Esophagus squamous epithelium (tissue), 5 donors: ENCODE measurements around the gene MYL10. TPM values are rescaled to one million over a fixed set of nuclear protein-coding genes. Genes with fewer than 3 reads are reported as not detected.

Experiments
- DNase-seq: peaks from one replicate; lab custom pipeline; 2025; lab: John Stamatoyannopoulos, UW
- H3K27ac ChIP-seq, 4 donors: fragments of 200-600 bp; sonication (generic); one replicate each; pipeline ENCODE4 v1.5.1; 2016 to 2019; ENCODE audit warnings: mild to moderate bottlenecking in 1 of 4
- H3K27me3 ChIP-seq, 4 donors: fragments of 200-600 bp; sonication (generic); 1 replicate in 3 of 4; 2 replicates in 1 of 4; pipeline versions ENCODE4 v1.5.1 to v1.6.0; 2017 to 2021; ENCODE audit warnings: antibody characterized with exemption in 1 of 4
- H3K36me3 ChIP-seq, 3 donors: fragments of 200-600 bp; sonication (generic); one replicate each; pipeline ENCODE4 v1.5.1; 2016 to 2019
- H3K4me1 ChIP-seq, 3 donors: fragments of 200-600 bp; sonication (generic); one replicate each; pipeline ENCODE4 v1.5.1; 2017 to 2019
- H3K4me3 ChIP-seq, 4 donors: fragments of 200-600 bp; sonication (generic); 1 replicate in 3 of 4; 2 replicates in 1 of 4; pipeline ENCODE4 v1.5.1; 2016 to 2019; ENCODE audit warnings: mild to moderate bottlenecking in 2 of 4, moderate library complexity in 1 of 4
- H3K9me3 ChIP-seq, 3 donors: fragments of 200-600 bp; sonication (generic); one replicate each; pipeline ENCODE4 v1.5.1; 2016 to 2019
- POLR2A ChIP-seq, 4 donors: fragments of 450-650 bp; IDR thresholded peaks; one replicate each; pipeline ENCODE4 v1.6.1; 2017; ENCODE audit warnings: antibody characterized with exemption in 4 of 4, mild to moderate bottlenecking in 4 of 4, moderate library complexity in 3 of 4
- WGBS, 2 donors: methylation state at CpG; one replicate each; pipeline ENCODE4 v1.1.5; 2018; 5-methylcytosine and 5-hydroxymethylcytosine counted together
- intact Hi-C: fragments of 100-400 bp; cut with DNase I; formaldehyde crosslinking; loops from one replicate; pipeline ENCODE4 v1.15.0; 2022
- total RNA-seq, 4 donors: library from RNA; depleted of rRNA; stranded (reverse); fragments of >200 nt; gene quantifications; one replicate each; pipeline ENCODE4 v1.1.0, GENCODE V29; 2016
- TF ChIP-seq, protein P1 (sequence below), 6 experiments: fragments of 450-650 bp in 4 of 6; fragments of 200-600 bp in 2 of 6; sonication (generic) in 2 of 6; IDR thresholded peaks; one replicate each; pipeline ENCODE4 v1.5.1; 2016 to 2019; ENCODE audit warnings: antibody characterized with exemption in 6 of 6, mild to moderate bottlenecking in 4 of 6, moderate library complexity in 4 of 6
- donor health status: DM: yes; HTN: yes; CAD: no.

The MYL10 gene
- total RNA-seq, 4 donors from 2014 or later, result not detected

DNA sequence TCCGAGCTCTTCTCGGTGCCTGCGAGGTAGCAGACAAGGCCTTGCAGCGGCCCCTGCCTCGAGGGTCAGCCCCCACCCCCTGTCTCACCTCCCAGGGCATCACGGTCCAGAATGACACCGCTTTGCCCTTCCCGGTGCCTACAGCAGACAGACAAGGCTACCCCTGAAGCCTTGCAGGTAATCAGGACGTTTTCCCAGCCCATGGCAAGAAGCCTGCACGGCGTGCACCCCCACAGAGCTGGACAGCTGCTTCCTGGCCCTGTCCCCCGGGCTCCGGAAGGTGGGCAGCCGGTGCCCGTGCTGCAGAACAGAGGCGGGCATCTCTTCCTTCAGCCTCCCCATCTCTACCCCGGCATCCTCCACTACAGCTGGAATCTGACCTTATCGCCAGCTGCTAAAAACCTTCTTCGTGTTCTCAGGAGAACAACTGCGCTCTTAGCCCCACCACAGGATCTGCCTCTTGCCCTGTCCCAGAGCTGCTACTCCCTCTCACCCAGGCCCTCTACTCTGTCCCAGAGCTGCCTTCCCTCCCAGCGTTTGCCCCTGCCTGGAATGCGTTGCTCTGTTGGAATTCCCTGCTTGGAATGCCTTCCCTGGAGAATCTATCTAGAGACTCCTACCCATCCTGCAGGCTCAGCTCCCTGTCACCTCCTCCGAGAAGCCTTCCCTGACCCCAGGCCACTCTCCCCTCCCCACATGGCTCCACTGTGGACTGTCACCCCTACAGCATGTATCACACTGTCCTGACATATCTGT lies 4.7 kb downstream of the MYL10 start:
- intact Hi-C loops, result no loop called here
- TF ChIP-seq, protein P1, sequence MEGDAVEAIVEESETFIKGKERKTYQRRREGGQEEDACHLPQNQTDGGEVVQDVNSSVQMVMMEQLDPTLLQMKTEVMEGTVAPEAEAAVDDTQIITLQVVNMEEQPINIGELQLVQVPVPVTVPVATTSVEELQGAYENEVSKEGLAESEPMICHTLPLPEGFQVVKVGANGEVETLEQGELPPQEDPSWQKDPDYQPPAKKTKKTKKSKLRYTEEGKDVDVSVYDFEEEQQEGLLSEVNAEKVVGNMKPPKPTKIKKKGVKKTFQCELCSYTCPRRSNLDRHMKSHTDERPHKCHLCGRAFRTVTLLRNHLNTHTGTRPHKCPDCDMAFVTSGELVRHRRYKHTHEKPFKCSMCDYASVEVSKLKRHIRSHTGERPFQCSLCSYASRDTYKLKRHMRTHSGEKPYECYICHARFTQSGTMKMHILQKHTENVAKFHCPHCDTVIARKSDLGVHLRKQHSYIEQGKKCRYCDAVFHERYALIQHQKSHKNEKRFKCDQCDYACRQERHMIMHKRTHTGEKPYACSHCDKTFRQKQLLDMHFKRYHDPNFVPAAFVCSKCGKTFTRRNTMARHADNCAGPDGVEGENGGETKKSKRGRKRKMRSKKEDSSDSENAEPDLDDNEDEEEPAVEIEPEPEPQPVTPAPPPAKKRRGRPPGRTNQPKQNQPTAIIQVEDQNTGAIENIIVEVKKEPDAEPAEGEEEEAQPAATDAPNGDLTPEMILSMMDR (IDR thresholded peaks at IDR 0.05), result no peak
- TF ChIP-seq POLR2A (IDR thresholded peaks at IDR 0.05), result no peak
- peaks cover 0 to 73% (median 0%) of the 10 kb centered on the region in 4 donors for H3K27me3 ChIP-seq
- peaks cover 0 to 14% (median 0%) of the 10 kb centered on the region in 3 donors for H3K4me1 ChIP-seq
- DNase-seq, result no peak
- H3K9me3 ChIP-seq, result no peaks in the 10 kb centered on the region
- H3K4me3 ChIP-seq, result no peak overlapping the region
- WGBS, 2 donors, result 69 to 71% methylated on average over 15 to 17 of the region's 23 CpGs
- H3K27ac ChIP-seq, result no peak overlapping the region
- no peaks in the 10 kb centered on the region for H3K36me3 ChIP-seq

DNA sequence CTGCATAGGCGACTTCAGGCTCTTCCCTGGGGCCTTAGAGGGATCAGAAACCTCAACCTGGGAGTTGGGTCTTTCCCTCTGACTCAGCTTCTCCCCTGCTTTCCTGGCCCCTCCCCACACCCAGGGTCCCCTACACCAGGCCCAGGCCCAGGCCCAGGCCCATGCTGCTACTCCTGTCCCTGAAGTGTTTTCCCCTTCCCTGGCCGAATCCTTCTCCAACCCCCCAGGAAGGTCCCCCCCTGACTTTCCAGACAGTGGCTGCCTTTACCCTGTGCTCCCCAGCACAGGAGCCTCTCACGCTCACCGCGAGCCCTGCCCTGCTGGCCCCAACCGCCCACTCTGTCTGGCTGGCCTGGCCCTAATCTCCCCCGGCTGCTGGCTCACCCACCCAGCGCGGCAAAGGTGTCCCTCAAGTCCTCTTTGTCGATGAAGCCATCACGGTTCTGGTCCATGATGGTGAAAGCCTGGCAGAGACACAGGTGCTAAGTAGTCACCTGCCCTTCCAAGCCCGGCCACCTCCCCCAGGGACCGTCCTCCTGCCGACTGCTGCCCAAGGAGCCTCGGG lies 6.4 kb downstream of the MYL10 start:
- intact Hi-C loops, result no loop called here
- no peak for DNase-seq

DNA sequence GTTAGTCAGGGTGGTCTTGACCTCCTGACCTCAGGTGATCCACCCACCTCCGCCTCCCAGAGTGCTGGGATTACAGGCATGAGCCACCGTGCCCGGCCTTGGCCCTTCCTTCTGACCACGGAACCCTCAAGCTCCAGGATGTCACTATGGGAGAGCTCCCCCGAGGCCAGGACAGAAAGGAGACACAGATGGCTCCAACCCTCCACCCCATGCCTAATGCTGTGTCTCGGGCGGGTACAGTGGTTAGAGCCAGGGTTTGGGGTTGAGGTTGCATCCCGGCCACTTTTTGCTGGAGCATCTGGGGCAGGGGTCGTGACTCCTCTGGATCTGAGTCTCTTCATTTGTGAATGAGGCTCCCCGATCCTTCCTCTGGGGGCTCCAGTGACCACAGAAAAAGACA lies 8.1 kb downstream of the MYL10 start:
- TF ChIP-seq, protein P1 (IDR thresholded peaks at IDR 0.05), result no peak
- no peak for TF ChIP-seq POLR2A (IDR thresholded peaks at IDR 0.05)
- H3K27me3 ChIP-seq, result peaks cover 0 to 82% (median 0%) of the 10 kb centered on the region in 4 donors
- WGBS, 2 donors, result 40 to 80% methylated on average over 2 to 8 of the region's 10 CpGs
- no peak overlapping the region for H3K4me3 ChIP-seq
- H3K9me3 ChIP-seq, result no peaks in the 10 kb centered on the region
- no peak overlapping the region for H3K27ac ChIP-seq
- intact Hi-C loops, result no loop called here
- H3K36me3 ChIP-seq, result no peaks in the 10 kb centered on the region
- H3K4me1 ChIP-seq, result peaks cover 0 to 14% (median 0%) of the 10 kb centered on the region in 3 donors
- DNase-seq, result no peak

More for the DNA sequence above, 6.4 kb downstream of the MYL10 start:
- H3K27ac ChIP-seq, result no peak overlapping the region
- peaks cover 0 to 14% (median 0%) of the 10 kb centered on the region in 3 donors for H3K4me1 ChIP-seq
- TF ChIP-seq POLR2A (IDR thresholded peaks at IDR 0.05), result no peak
- TF ChIP-seq, protein P1 (IDR thresholded peaks at IDR 0.05), result no peak
- 87 to 92% methylated on average over 9 to 13 of the region's 15 CpGs for WGBS, 2 donors
- H3K27me3 ChIP-seq, result peaks cover 0 to 83% (median 0%) of the 10 kb centered on the region in 4 donors
- no peaks in the 10 kb centered on the region for H3K36me3 ChIP-seq
- H3K4me3 ChIP-seq, result no peak overlapping the region
- no peaks in the 10 kb centered on the region for H3K9me3 ChIP-seq

DNA sequence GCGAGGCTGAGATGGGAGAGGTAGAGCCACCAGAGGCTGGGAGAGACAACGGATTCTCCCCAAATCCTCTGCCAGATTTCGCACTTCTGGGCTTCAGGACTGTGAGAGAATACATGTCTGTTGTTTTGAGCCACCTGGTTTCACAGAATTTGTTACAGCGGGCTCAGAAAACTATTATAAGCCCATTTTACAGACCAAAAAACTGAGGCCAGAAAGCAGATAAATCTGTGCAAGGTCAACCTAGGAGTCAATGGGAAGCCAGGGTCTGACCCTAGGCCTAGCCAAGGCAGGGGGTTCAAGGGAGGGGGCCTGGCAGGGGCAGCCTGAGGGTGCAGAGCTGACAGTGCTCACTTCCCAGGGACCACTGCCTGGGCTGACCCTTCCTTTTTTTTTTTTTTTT lies 8.7 kb downstream of the MYL10 start:
- H3K27me3 ChIP-seq, result peaks cover 0 to 81% (median 0%) of the 10 kb centered on the region in 4 donors
- no peaks in the 10 kb centered on the region for H3K36me3 ChIP-seq
- TF ChIP-seq, protein P1 (IDR thresholded peaks at IDR 0.05), result no peak
- TF ChIP-seq POLR2A (IDR thresholded peaks at IDR 0.05), result no peak
- 78 to 91% methylated on average over 4 of the region's 4 CpGs for WGBS, 2 donors
- no peak overlapping the region for H3K4me3 ChIP-seq
- intact Hi-C loops, result no loop called here
- H3K9me3 ChIP-seq, result no peaks in the 10 kb centered on the region
- no peak for DNase-seq
- H3K27ac ChIP-seq, result no peak overlapping the region
- H3K4me1 ChIP-seq, result peaks cover 0 to 11% (median 0%) of the 10 kb centered on the region in 3 donors

DNA sequence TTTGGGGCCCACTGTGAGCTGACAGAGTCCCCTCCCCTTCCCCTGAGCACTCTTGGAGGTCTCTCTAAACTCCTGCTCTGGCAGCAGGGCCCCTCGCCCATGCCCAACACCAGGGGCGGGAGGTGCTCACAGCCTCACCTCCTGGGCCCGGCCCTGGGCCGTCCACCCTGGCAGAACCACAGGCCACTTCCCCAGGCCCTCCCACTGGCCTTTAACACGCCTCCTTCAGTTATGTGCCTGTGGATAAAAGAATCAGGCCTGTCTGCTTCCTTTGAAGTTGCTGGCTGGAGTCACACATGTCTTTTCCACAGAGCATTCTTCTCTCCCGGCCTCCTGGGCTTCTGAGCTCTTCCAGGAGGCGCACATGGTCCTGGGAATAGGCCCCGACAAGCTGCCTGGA lies 10.2 kb downstream of the MYL10 start:
- H3K4me1 ChIP-seq, result no peaks in the 10 kb centered on the region
- 11 to 35% methylated on average over 4 to 6 of the region's 8 CpGs for WGBS, 2 donors
- TF ChIP-seq, protein P1 (IDR thresholded peaks at IDR 0.05), result no peak
- no peak for TF ChIP-seq POLR2A (IDR thresholded peaks at IDR 0.05)
- peaks cover 0 to 81% (median 0%) of the 10 kb centered on the region in 4 donors for H3K27me3 ChIP-seq
- H3K36me3 ChIP-seq, result no peaks in the 10 kb centered on the region
- H3K27ac ChIP-seq, result no peak overlapping the region
- no peak overlapping the region for H3K4me3 ChIP-seq
- H3K9me3 ChIP-seq, result no peaks in the 10 kb centered on the region
- intact Hi-C loops, result no loop called here
- DNase-seq, result no peak
